NCI-H2081 (cell line): Measurements from ENCODE around the gene ARRDC1.

Experiments
- DNase-seq, 2 experiments: peaks; one replicate each; lab custom pipeline; 2025; lab: John Stamatoyannopoulos, UW

ARRDC1 gene

DNA sequence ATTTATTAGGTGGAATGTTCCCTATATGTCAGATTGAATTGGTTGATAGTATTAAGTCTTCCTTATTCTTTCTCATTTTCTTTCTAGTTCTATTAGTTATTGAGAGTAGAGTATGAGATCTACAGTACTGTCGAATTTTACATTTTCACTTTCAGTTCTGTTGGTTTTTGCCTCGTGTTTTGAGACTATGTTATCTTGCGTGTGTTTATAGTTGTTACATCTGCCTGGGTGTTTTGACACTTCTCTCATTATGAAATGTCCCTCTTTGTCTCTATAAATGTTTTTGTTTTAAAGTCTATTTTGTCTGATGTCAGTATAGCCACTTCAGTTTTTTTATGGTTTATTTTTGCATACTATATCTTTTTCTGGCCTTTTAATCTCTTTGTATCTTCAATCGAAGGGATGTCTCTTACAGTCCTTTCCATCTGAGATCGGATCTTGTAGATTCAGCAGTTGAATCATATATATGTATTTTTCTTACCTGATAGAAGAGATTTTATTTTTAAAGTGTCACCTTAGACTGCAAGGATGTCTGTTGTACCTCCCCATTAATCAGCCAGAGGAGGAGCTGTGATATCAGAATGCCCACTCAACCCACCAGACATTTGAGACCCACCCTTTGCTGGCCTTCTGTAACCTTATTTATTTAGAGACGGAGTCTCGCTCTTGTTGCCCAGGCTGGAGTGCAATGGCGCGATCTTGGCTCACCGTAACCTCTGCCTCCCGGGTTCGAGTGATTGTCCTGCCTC is 34.0 kb downstream of the ARRDC1 start:
- DNase-seq, result no peak

DNA sequence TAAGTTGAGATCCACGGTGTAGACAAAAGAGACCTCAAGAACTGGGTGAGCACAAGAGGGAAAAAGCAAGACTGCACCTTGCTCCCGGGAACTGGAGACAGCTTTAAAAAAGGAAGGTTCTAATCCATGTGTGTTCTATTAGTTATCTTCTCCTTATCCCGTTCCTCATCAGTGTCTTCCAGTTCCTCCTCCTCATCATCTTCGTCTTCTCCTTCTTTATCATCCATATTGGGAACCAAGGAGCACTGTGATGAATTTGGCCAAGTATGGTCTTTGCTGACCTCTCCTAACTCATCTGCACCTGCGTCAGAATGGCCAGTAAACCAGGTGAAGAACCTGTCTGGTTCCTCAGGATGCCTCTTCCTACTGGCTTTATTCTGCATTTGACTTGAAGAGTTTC is 35.4 kb downstream of the ARRDC1 start:
- no peak for DNase-seq

DNA sequence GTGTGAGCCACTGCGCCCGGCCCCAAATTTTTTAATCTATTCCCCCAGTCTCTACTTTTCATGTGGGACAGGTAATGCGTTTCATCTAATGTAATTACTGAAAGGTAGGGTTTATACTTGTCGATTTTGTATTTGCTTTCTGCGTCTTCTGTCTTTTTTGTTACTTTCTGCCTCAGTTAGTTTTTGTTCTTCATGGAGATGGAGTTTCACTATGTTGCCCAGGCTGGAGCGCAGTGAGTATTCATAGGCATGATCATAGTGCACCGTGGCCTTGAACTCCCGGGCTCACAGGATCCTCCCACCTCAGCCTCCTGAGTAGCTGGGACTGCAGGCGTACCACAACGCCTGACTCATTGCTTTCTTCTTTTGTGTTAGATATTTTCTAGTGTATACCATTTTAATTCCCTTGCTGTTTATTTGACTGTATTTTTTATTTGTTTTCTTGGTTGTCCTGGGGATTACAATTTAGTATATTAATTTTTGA is 36.7 kb downstream of the ARRDC1 start:
- DNase-seq, result no peak

DNA sequence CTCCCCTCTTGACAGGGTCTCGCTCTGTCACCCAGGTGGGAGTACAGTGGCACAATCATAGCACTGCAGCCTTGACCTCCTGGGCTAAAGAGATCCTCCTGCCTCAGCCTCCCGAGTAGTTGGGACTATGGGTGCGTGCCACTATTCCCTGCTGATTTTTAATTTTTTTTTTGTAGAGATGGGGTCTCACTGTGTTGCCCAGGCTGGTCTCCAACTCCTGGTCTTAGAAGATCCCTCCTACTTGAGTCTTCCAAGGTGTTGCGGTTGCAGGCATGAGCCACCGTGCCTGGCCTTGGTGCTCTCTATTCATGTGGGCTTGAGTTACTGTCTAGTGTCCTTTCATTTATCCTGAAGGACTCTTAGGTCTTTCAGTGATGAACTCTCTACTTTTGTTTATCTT is 37.4 kb downstream of the ARRDC1 start:
- no peak for DNase-seq

DNA sequence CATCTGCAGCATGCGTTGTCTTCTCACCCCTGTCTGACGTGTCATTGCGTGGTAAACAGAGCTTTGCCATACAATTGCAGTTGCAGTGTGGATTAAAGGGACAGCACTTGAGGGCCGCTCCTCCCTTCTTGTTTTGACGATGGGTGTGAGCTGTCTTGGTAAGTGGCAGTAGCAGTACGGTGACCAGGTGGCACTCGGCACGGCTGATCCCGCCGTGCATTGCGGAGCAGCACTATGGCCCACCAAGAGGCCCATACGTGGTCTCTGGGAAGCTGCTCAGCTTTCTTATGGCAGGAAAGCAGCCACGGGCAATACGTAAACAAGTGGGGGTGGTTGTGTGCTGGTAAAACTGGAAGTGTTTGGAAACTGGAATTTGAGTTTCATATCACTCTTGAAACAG is 38.4 kb downstream of the ARRDC1 start:
- DNase-seq, result no peak

DNA sequence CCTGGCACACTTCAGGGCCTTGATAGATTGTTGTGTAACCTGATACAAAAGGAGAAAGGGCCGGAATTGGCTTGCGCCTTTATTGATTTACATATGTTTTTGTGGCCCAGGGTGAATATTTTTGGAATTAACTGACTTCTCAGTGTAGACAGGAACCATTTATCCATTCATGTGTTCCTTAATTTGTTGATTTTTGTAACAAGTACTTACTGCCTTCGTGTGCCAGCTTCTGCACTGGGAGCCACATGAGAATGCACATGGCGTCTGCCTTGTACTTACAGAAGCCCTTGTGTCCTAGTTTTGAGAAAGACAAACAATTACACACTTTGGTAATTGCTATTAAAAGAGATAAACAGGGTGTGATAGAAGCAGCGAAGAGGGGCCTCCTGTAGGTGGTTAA is 39.7 kb downstream of the ARRDC1 start:
- DNase-seq, result peak; percentile 64 to 90

DNA sequence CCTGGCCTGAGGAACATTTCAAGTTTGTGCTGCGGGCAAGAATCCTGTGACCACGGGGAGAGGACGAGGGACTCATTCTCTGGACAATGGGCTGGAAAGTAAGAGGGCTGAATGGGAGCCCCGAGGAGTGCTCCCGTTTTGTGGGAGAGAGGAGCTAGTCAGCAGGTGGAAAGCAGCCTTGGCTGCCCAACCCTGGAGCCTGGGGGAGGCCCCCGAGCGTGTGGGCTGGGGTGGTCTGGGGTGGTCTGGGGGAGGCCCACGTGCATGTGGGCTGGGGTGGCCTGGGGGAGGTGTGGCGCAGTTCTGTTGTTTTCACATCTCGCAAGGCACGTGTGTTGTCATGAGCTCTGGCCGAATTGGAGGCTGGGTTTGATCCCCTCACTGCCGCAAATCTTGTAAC is 40.9 kb downstream of the ARRDC1 start:
- no peak for DNase-seq

DNA sequence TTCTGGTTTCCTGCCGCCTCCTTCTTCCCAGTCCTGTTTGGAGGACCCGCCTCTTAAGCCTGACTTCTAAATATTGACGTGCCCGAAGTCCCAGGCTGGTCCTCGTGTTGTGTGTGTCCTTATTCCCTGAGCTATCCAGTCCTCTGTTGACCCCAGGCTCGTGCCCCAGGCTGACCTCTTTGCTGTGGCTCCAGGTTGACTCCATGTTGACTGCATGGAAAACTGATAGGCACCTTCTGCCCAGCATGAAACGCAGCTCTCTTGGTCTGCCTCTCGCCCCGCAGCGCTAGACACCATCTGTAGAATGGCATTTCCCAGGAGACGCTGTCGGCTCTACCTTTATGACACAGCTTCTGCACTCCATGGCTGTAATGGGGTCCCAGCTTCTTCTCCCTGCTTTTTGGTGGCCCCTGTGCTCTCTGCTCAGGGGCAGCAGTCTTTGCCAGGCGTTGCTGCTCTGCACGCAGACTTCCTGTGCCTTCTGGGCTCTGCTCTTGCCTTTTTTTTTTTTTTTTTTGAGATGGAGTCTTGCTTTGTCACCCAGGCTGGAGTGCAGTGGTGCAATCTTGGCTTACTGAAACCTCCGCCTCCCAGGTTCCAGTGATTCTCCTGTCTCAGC is 41.7 kb downstream of the ARRDC1 start:
- no peak for DNase-seq

DNA sequence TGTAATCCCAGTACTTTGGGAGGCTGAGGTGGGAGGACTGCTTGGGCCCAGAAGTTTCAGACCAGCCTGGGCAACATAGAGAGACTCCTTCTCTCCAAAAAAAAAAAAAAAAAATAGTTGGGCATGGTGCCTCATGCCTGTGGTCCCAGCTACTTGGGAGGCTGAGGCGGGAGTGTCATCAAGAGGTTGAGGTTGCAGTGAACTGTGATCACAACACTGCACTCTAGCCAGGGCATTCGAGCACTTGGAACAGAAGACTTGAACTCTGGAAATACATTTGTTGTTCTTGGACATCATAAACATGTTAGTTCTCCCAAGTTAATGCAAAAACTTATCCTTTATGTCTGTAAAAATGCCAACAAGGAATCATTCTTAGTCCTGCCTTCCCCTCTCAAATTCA is 42.9 kb downstream of the ARRDC1 start:
- no peak for DNase-seq

DNA sequence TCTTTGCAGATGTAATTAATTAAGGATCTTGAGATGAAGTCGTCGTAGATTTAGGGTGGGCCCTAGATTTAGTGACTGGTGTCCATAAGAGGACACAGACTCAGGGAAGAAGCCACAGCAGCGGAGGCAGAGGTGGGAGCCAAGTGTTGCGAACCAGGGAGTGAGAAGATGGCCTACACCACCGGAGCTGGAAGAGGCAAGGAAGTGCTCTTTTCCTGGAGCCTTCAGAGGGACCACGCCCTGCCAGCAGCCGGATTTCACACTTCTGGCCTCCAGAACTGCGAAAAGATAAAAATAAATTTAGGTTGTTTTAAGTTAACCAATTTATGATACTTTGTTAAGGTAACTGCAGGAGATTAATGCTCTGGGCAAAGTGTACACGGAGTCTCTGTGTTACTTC is 44.1 kb downstream of the ARRDC1 start:
- DNase-seq, result no peak

DNA sequence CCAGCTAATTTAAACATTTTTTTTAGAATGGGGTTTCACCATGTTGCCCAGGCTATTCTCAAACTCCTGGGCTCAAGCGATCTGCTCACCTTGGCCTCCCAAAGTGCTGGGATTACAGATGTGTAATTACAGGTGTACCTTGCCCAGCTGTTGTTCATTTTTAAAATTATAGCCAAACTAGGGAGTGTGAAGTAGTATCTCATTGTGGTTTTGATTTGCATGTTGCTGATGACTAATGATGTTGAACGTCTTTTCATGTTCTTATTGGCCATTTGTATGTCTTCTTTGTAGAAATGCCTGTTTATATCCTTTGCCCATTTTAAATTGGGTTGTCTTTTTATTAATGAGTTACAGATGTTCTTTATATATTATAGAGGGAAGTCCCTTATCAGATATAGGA is 44.8 kb downstream of the ARRDC1 start:
- no peak for DNase-seq

DNA sequence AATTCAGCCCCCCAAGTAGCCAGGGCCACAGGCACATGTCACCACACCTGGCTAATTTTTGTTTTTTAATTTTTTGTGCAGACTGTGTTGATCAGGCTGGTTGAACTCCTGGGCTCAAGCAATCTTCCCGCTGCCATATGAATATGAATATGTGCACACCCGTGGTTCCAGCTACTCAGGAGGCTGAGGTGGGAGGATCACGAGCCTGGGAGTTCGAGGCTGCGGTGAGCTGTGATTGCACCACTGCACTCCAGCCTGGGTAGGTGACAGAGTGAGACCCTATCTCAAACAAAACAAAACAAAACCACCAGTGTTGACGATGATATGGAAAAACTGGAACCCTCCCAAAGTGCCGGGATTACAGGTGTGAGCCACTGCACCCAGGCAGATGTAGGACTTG is 45.3 kb downstream of the ARRDC1 start:
- DNase-seq, result no peak

DNA sequence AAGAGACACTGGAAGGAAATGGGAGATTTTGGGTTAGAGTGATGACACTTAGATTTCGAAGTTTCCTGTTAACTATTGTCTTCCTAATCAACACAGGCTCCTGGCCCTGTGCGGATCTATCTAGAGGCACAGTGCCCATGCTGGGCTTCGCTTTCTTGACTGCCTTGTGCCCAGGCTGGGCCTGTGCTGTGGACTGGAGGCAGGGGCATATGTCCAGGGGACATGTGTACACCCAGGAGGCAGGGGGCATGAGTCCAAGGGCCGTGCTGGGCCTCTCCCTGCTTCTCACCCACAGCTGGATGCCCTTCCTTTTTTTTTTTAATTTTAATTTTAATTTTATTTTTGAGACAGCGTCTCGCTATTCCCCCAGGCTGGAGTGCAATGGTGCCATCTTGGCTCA is 50.9 kb downstream of the ARRDC1 start:
- DNase-seq, result no peak

DNA sequence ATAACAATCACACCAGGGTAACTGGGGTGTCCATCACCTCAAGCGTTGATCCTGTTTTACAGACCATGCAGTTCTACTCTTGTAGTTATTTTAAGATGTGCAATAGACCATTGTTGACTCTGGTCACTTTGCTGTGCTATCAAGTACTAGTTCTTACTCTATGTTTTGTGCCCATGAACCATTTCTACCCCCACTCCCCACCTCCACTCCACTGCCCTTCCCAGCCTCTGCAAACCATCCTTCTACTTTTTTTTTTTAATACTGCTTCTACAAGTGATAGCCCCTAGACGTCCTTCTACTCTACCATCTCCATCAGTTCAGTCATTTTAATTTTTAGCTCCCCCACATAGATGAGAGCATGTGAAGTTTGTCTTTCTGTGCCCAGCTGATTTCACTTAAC is 52.1 kb downstream of the ARRDC1 start:
- no peak for DNase-seq

DNA sequence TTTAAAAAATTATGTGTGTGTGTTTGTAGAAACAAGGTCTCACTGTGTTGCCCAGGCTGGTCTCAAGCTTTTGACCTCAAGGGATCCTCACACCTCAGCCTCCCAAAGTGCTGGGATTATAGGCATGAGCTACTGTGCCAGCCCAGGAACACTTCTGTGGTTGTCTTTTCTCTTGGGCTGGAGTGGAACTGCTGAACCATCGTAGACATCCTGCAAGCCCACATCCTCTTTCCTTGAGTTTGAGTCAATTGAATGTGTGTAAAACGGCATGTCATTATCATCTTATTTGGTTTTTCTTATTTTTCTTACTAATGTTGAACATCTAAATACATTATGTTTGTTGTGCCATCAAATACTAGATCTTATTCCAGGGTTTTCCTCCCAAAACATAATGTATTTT is 53.3 kb downstream of the ARRDC1 start:
- DNase-seq, result no peak

DNA sequence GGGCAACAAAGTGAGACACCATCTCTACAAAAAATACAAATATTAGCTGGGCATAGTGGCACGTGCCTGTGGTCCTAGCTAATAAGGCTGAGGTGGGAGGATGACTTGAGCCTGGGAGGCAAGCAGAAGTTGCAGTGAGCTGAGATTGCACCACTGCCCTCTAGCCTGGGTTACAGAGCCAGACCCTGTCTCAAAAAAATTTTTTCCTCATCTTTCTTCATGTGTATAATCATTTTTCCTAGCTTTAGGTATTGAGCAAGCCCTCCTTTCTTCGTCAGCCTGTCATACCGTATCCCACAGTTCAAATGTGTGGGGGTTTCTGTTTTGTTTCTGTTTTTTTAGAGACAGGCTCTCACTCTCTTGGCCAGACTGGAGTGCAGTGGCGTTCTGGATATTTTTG is 54.7 kb downstream of the ARRDC1 start:
- DNase-seq, result no peak

DNA sequence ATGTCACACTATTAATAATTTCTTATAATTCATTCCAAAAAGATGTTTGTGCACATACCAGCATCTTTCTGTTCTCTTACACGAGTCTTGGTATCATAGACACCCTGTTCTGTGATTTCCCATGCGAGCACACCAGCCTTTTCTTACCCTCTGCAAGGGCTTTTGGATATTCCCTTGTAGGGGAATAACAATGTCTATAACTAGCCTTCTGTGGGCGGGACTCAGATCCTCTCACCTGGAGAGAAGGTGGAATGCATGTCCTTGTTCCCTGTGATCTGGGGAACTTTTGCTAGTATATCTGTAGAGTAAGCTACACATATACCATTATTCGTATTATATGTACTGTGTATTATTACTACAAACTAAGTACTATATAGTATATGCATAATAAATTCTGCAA is 58.1 kb downstream of the ARRDC1 start:
- DNase-seq, result no peak

DNA sequence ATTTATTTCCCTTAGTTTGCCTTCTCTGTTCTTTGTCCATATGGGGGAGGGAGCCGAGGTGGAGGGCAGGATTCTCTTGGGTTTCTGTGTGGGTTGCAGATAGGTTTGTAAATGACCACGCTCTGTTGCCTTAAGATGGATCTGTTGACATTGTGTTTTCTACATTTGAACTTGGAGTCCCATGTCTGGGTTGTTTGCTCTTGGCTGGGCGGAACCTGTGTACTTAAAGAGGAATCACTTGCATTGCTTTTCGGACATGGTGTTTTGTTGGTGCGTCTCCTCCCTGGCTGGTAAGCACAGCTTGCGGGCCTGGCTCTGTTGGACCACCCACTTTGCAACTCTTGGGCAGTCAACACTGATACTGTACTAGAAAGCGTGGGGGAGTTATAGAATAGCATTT is 59.2 kb downstream of the ARRDC1 start:
- no peak for DNase-seq
